ENCODE results near the gene SCPEP1. TPM values are rescaled to one million over a fixed set of nuclear protein-coding genes. Genes with fewer than 3 reads are reported as not detected.

SCPEP1 gene
- total RNA-seq, 6 experiments from 2014 or later = 37.4 to 42.5 (median 39.7) TPM

- no peak overlapping the region for H3K4me3 Mint-ChIP-seq
- no peak for DNase-seq
- H3K9me3 Mint-ChIP-seq = no peaks in the 10 kb centered on the region
- H3K27me3 Mint-ChIP-seq (ENCODE audit: insufficient read depth) = peaks cover 34% of the 10 kb centered on the region
- TF ChIP-seq, protein P1, sequence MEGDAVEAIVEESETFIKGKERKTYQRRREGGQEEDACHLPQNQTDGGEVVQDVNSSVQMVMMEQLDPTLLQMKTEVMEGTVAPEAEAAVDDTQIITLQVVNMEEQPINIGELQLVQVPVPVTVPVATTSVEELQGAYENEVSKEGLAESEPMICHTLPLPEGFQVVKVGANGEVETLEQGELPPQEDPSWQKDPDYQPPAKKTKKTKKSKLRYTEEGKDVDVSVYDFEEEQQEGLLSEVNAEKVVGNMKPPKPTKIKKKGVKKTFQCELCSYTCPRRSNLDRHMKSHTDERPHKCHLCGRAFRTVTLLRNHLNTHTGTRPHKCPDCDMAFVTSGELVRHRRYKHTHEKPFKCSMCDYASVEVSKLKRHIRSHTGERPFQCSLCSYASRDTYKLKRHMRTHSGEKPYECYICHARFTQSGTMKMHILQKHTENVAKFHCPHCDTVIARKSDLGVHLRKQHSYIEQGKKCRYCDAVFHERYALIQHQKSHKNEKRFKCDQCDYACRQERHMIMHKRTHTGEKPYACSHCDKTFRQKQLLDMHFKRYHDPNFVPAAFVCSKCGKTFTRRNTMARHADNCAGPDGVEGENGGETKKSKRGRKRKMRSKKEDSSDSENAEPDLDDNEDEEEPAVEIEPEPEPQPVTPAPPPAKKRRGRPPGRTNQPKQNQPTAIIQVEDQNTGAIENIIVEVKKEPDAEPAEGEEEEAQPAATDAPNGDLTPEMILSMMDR (IDR thresholded peaks at IDR 0.05) = no peak; the same call in 1 of the 2 replicates
- H3K27ac Mint-ChIP-seq = no peak overlapping the region
- peaks cover 6% of the 10 kb centered on the region; the same call in 1 of the 2 replicates for H3K4me1 Mint-ChIP-seq (ENCODE audit: low read depth)
- H3K36me3 Mint-ChIP-seq (ENCODE audit: low read depth) = no peaks in the 10 kb centered on the region
These were observed 72.4 kb downstream of the SCPEP1 start for GRCh38 chr17:57050306-57050705.

GRCh38 chr17:57051886-57052361 lies 74.0 kb downstream of the SCPEP1 start:
- Mint-ChIP-seq H3K36me3 (ENCODE audit: low read depth) (no peaks in the 10 kb centered on the region), H3K4me3 (no peak overlapping the region), H3K4me1 (ENCODE audit: low read depth) (no peaks in the 10 kb centered on the region), H3K9me3 (no peaks in the 10 kb centered on the region), H3K27me3 (ENCODE audit: insufficient read depth) (peaks cover 26% of the 10 kb centered on the region), H3K27ac (no peak overlapping the region)
- TF ChIP-seq, protein P1 (IDR thresholded peaks at IDR 0.05) = no peak
- no peak for DNase-seq

Other genes starting within 250 kb of the SCPEP1 start
- gene C17orf67, start 144.2 kb upstream of the SCPEP1 start, total RNA-seq (2021; fragmentation: NEBNext Ultra II Directional; extraction: Animal tissue kit (Norgen Biotek cat#: 25700)) = 1 to 10 TPM; 1.5 to 2.3 (median 1.9) TPM
- gene DGKE, start 144.0 kb upstream of the SCPEP1 start, total RNA-seq (2021; fragmentation: NEBNext Ultra II Directional; extraction: Animal tissue kit (Norgen Biotek cat#: 25700)) = 1 to 10 TPM; 5.9 to 9.3 (median 7.6) TPM
- gene TRIM25, start 64.1 kb upstream of the SCPEP1 start, total RNA-seq (2021; fragmentation: NEBNext Ultra II Directional; extraction: Animal tissue kit (Norgen Biotek cat#: 25700)) = 10 to 100 TPM; 38.8 to 43.7 (median 41.4) TPM
- 10 to 100 TPM; 13.6 to 16.4 (median 16.2) TPM for gene COIL, start 17.1 kb upstream of the SCPEP1 start, total RNA-seq (2021; fragmentation: NEBNext Ultra II Directional; extraction: Animal tissue kit (Norgen Biotek cat#: 25700))
- 10 to 100 TPM in 5 of 6 experiments, 1 to 10 TPM in 1; 9.7 to 12.6 (median 10.7) TPM for gene AKAP1, start 107.1 kb downstream of the SCPEP1 start, total RNA-seq (2021; fragmentation: NEBNext Ultra II Directional; extraction: Animal tissue kit (Norgen Biotek cat#: 25700))

All from HFFc6 (cell line).